ENCODE measurements around the gene TACR1.
A peak's percentile ranks its signal among the peaks of the same experiment; 100 is the strongest.

Gene TACR1

DNA sequence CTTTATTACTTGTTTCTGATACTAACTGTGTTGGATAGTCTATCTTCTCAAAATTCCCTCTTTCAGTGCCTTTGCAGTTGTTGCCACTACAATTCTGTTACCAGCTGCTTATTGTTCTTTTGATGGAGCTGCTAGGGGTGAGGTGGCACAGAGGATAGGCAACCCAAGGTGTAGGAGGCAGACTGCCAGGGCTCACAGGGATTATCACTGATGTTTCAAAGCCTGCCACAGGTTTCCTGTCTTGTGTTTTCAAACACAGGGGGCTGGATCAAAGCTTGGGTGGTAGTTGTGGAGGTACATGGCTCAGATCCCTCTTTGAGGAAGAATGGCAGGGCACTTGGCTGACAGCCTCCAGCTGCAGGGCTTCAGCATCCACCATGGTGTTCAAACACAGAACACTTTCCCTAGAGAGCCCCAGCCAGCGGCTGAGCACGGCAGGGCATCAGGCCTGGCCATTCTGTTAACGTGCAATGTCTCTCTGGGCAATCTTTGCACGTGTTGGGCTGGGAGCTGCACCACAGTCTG is 153.7 kb downstream of the TACR1 start:
- DNase-seq, result peak; percentile 36

DNA sequence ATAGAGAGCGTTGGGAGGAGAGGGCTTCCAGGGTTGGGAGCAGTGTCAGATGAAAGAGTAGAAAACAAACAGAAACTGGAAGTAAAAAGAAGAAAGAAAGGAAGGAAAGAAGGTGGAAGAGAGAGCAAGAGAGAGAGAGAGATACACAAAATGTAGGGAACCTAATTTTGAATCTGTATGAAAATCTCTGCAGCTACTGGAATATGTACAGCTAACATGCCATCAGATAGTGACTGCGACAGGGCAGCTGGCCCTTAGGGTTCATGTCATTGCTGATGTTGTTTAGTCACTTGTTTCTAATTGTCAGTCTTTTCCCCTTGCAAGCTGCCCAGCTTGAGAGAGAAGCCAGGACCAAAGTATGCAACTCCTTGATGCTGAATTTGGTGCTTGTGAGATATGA is 155.0 kb downstream of the TACR1 start:
- no peak for DNase-seq

DNA sequence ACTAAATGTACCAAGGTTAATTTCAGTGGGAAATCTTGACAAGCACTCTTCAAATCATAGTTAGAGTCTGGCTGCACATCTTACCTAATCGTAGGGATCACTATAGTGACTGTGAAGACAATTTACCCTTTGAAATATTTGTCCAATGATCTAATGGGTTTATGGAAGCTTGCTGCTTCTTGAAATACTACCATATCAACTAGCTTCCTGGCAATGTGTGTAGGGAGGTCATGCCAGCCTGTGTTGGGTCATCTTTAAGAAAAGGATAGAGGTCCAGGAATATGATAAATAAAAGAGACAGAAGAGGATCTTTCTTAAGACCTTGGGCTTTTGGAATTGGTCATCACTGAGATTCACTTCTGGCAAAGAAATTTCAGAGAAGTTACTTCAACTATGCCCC is 156.5 kb downstream of the TACR1 start:
- no peak for DNase-seq

DNA sequence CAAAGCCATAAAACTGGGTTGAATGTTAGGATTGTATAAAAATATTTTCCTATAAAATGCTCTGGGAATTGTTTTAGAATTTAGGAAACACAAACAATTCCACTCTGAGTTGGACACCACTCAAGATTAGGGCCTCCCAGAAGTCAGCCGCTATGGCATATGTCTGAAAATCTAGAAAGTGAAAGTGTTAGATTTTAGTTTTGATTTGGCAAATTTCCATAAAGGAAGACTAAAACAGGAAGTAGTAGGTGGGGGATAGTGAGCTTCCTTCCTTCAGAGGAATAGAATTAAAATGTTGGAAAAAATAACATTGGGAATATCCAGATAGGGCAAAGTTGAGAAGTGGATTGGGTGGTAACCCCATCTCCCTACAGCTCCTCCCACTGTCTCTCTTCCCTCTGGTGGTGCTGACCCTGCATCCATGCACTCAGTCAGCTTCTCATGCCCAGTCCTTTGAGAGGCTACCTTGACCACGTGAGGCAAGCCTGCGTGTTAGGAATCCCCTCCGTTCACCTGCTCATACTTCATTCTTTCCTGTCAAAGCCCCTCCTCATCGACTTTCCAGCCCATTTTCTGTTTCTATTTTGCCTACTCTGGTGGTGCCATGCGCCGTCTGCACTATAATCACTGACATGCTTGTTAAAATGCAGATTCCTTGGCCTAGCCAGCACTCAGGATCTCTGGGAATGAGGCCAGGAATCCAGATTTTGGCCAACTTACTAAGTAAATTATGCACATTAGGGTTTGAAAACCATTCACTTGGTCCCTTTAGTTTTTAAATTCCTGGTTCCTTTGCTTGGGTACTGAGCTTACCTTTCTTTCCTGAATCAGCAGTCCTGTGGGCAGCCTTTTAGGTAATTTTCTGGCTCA is 157.4 kb downstream of the TACR1 start:
- no peak for DNase-seq

DNA sequence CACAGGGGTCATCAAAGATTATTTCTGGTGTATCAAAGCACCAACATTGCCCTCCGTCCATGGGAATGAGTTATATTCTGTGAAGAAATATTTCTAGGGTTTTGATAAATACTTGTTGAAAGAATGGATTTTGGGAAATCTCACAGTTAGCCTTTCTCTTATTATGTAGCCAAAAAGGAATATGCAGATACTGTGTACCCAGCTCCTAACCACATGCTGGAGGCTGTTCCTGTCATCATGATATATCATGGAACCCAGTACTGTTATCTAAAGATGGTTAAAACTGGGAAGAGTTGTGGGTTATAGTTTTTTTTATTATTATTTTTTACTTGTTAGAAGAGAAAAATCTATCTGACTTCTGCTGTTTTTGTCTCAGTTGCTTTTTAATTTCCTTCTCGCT is 158.1 kb downstream of the TACR1 start:
- DNase-seq, result no peak

DNA sequence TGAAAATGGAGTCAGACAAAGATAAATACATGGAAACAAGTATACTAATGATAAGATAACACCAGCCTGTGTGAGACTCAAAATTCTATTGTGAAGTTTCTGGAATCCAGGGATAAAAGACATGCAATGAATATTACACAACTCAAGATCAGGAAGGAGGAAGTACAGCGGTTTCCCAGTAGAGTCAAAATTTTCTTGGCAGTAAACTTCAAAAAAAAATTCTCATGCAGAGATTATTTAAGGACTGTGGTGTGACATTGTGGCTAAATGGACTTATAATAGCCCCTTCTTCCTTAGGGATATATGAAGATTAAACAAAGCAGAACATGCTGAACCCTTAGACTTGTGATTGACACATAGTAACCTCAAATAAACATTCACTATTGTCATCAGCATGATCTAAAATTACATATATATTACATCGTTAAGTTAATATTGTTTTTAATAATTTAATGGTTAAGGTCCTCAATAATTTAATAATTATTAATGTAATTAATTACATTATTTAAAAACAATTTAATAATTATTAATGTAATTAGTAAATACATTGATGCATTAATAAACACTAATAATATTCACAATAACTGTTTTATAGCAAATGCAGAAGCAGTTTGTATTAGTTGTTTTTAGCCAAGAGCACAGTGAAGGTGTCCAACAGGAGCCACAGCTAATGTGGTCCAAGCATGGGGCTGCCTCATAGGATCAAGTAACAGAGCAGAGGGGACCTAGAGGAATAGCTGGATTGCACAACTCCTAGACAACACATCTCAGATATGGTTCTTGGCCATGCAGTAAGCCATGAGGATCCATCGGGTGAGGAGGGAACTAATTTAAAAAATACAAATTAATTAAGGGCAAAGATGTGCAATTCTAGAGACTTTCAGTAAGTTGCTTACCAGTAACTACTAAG is 163.6 kb downstream of the TACR1 start:
- no peak for DNase-seq

DNA sequence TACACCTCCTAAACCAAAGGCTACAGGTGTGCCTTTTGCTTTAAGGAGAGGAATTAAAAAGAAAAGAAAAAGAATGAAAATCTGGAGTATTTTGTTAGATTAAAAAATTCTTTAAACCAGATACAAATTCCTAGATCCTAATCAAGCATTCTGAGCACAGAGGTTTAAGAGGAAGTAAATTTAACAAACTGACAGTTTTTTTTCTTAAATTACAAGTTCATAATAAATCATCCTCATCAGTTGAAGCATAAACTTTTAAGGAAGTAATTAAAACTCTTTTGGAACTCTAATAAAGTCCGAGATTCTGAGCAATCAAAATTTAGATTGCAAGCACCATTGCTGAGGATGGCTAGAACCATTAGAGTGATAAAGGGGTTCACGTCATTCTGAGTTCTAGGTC is 165.8 kb downstream of the TACR1 start:
- no peak for DNase-seq

DNA sequence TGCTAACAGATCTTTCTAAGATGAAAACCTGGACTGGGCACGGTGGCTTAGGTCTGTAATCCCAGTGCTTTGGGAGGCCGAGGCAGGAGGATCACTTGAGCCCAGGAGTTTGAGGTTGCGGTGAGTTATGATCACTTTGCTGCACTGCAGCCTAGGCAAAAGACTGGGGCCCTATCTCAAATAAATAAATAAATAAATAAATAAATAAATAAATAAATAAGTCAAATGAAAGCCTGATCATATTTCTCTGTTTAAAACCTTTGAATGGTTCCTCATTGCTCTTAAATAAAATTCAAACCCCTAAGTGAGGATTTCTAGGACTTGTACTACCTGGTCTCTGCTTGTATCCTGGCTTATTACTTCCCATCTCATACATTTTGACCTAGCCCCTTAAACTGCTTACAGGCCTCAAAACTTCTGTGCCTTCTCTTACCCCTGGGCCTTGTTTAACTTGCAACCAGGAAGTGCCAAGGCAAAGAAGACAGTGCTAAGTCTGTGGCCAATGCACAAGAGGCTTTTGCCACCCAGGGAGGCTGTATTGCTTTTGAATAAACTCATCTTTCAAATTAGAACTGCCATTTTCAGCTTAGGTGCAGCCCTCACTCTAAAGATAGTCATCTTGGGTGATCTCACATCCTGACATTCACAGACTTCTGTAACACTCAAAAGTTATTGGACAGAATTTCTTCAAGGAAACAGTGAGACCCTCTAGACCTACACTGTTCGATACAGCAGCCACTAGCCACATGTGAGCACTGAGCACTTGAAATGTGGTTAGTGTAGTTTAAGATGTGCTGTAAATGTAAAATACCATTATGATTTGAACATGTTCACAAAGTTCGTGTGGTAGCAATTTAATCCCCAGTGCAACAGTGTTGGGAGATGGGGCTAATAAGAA is 167.2 kb downstream of the TACR1 start:
- DNase-seq, result no peak

DNA sequence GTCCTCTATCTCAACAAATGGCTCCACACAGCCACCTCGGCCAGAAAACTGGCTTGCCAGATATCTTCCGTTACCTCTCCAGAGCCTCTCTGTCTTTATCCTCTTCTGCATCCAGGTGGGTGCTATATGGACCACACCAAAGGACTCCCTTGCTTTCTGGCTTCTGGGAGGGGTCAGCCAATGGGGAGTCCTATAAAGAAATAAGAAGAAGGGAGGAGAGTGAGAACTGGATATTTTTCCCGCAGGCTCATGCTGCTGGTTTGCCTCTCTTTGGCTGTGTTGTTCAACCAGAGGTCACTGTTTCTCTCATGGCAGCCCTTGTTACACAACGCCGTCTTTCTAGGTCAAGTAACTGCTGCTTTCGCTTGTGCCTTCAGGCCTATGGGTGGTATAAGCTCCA is 168.1 kb downstream of the TACR1 start:
- no peak for DNase-seq

DNA sequence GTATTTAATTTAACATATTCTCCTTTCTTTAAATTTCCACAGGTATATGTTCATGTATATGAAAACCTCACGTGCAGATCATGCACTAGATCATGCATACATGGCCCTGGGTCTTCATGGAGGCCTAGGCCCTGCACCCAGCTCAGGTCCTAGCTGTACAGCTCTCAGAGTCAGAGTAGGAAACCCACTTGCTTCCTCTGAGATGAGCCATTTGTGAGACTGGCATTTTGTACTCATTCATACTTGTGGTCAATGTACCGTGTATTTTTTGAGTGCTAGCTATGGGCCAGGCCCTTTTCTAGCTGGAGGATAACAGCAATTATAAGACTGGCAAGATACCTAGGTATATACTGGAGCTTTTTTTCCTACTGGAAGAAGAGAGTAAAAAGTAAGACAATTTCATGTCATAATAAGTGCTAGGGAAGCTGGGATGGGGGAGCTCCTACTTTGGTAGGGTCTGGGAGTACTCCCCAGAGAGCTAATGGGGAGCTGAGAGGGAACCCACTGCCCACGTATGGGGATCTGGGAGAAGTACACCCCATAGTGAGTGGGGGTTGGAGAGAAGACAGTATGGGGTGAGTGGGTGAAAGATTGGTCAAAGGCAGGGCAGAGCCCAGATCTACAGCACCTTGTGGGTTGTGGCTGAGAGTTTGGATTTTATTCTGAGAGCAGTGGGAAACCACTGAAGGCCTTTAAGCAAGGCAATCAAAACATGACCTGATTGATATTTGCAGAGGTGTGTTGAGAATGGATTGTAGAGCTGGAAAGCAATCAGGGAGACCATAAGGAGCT is 168.9 kb downstream of the TACR1 start:
- DNase-seq, result no peak

DNA sequence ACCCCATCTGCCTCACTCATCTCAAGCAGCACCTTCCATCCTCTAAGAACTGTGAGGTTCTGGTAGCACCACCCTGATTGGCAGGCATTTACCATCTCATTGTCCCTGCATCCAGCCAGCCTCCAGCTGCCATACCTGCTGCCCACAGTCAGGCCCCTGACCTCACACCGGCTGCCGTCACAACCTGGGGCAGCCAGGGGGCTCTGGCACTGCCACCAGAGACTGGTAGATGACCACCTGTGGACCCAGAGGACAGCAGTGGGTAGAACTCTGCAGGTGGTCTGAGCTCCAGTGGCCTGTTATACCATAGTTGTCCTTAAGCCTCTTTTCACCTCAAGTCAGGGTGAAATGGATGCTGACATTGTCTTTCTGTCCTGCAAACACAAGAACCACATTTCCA is 171.4 kb downstream of the TACR1 start:
- no peak for DNase-seq

DNA sequence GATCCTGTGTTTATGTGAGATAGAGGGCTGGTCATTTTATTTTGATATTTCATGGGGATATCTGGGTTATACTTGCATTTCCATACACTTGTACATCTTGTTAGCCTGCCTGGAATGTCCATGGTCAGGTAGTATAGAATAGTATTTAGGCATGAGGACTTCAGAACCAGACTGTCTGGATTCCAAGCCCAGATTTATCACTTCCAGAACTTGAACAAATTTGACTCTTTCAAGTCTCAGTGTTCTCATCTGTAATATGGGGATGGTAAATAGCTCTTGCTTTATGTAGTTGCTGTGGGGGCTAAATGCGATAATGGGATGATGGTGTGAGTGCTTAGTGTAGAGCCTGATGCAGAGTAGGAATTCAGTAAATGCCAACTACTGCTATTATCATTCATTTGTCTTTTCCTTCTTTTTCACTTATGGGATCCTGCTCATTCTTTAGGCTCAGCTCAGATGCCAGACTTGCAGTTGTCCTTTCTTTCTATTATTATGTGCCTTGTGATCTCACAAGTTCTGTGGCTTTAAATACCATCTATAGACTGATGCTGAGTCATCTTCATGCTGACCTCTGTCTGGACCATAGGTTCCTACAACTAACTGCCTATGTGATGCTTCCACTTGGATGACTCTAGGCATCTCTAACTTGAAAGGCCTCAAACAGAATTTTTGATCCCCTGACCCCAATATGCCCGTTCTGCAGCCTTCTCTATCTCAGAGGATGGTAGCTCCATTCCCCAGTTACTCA is 173.5 kb downstream of the TACR1 start:
- no peak for DNase-seq

DNA sequence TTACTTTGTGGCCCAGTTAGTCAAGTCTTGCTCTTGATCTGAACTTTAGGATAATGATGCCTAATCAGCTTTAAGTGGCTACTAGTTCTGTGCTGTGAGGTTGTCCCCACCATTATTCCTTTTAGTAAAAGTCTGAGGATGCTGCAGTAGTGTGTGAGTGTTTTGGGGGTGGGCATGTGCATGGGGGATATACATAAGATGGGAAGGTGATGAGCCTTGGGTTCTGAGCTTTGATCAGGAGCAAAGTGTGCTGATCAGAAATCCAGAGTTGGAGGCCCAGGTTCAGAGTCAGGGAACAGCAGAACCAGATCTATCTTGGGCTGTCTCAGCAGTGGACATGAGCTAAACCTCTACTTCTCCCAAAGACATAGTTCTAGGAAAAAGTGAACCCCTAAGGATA is 174.1 kb downstream of the TACR1 start:
- no peak for DNase-seq

DNA sequence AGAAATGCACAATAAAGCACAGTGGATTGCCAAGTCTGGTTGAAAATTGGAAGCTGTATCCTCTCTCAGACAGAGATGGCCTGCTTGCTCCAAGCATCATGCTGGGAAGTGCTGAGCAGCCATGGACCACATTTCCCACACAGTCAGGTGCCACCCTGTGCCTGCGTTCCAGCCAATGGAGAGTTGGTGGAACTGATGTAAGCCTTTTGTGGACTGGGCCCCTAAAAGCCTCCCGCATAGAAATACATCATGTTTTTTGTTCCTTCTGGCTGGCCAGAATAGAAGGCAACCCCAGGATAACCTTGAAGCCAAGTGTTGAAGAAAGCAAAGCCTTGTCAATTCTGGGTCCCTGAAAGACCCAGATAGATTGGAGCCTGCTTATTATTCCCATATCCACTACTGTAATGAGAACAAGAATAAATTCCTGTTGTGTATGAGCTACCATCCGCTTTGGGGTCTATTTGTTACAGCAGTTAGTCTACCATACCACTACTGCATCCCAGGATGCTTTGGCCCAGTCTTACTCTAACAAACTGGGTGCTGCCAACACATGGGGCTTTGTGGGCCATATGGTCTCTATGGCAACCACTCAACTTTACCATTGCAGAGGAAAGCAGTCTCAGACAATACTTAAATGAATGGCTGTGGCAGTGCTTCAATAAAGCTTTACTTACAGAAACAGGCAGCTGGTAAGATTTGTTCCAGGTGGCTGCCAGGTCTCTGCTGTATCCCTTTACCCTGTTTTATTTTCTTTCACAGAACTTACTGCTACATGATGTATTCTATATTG is 175.5 kb downstream of the TACR1 start:
- no peak for DNase-seq

DNA sequence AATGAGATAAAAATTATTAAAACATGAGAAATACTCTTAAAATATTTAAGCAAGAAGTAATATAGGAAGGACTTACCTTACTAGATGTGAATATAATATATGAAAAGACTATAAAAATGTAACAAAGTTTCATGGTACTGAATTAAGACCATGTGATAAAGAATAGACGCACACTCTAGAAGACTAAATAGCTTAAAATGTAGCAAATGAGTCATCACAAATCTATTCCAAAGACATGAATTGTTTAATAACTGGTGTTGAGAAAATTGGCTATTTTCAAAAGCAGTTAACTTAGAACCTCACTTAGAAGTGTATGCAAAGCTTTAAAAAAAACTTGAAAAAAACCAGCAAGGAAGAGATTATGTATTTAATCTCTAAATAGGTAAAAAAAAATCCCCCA is 176.8 kb downstream of the TACR1 start:
- DNase-seq, result no peak

DNA sequence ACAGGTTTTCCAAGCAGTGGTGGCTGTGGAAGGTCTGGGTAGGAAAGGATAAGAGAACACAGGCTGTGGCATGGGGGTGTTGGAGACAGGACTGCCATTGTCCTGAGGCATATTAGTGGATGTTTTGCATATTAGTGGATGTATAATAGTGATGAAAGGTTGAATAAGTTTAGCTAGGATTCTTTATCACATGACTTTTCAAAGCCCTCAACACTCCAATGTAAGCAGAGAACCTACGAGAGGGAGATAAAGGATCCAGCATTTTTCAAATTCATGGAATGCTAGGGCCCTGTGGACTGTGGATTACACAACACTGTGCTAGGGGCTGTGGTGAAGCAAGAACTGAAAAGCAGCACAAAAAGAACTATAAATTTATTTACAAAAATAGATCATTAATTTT is 177.6 kb downstream of the TACR1 start:
- DNase-seq, result no peak

DNA sequence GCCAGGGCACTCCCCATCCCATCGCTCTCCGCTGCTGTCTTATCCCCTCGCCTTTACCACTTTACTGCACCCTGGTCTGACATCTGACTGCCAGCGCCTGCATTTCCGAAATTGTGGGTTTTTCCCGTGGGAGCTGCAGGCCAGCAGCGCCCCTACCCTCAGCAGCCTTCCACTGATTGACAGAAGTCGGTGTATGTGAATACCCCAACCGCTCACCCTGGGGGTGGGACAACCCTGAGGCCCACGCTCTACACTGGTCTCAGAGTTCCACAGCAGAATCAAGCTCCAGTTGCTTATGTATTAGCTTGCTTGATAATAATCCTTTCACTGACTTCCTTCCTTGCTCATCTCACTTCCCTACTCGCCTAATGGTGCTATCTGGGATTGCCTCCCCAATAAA is 178.8 kb downstream of the TACR1 start:
- no peak for DNase-seq

DNA sequence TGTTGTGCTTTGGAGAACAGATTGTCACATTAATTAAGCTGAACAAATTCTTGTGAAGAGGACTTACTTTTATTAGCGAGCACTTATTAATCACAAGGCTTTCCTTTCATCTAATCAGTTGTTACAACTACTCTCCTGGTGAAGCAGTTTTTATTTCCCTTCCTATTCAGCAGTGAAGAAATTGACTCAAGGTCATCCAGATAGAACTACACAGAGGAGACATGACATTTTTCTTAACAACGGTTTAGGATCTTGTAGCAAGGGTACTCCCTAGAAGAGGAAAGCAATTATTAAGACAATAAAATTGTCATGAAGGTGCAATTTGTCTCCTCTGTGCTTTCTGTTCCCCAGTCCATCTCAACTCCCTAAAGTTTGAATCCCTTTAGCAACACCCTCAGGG is 179.5 kb downstream of the TACR1 start:
- DNase-seq, result no peak

DNA sequence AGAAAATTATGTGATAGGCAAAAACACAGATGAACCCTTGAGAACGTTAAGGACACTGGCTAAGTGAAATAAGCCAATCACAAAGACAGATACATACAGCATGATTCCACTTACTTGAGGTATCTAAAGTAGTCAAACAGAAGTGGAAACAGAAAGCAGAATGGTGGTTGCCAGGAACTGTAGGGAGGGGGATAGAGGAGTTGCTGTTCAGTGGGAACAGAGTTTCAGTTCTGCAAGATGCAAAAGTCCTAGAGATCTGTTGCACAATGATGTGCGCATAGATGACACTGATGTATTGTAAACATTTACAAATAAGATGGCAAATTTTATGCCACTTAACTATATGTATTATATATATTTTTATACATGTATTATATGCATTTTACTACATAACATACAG is 181.2 kb downstream of the TACR1 start:
- DNase-seq, result no peak

DNA sequence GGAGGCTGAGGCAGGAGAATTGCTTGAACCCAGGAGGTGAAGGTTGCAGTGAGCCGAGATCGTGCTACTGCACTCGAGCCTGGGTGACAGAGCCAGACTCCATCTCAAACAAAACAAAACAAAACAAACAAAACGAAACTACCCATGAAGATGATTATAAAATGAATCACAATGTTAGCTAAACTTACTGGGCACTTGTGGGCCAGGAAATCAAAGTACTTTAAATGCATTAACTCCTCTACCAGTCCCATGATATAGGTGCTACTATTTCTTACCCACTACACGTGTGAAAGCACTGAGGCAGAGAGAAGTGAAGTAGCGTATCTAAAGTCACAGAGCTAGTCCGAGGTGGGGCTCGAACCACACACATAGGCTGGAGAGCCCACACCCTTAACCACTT is 187.2 kb downstream of the TACR1 start:
- DNase-seq, result no peak
